Caco-2 (cell line): ENCODE results near the gene USP19. TPM values are rescaled to one million over a fixed set of nuclear protein-coding genes. Genes with fewer than 3 reads are reported as not detected.

ENCODE experiments used
- BruUV-seq: library from RNA; stranded (reverse); fragments of 400-500 nt; replicated peaks from 2 replicates; lab custom pipeline; 2021; lab: Mats Ljungman, UMichigan
- CTCF ChIA-PET: fragments of 300-600 bp; sonication (Branson Sonifier 250); formaldehyde crosslinking; loops from one replicate; lab custom pipeline; 2022; ENCODE audit warnings: antibody characterized with exemption; lab: Charles Lee
- POLR2A ChIA-PET: fragments of 300-600 bp; sonication (Branson Sonifier 250); formaldehyde crosslinking; loops from one replicate; lab custom pipeline; 2022; ENCODE audit warnings: antibody characterized with exemption; lab: Charles Lee
- DNase-seq, 2 experiments: peaks; one replicate each; pipeline versions ENCODE4 v3.0.0 to v3.0.0-alpha.2; 2020 to 2022
- H3K27me3 ChIP-seq: replicated peaks from 2 replicates; pipeline ENCODE4 v1.6.0; 2011; ENCODE audit warnings: low read length; ENCODE audit not compliant: control insufficient read depth, insufficient read depth
- H3K36me3 ChIP-seq: 2 replicates; pipeline ENCODE4 v1.5.1; 2011; ENCODE audit warnings: low read length; ENCODE audit not compliant: control insufficient read depth, insufficient read depth
- H3K4me1 ChIP-seq: fragments of 250-450 bp; sonication (Bioruptor Pico); 2 replicates; pipeline ENCODE4 v1.5.1; 2020; ENCODE audit warnings: mild to moderate bottlenecking
- H3K4me3 ChIP-seq: 2 replicates; pipeline ENCODE4 v1.5.1; 2011; ENCODE audit warnings: low read depth, mild to moderate bottlenecking, control low read depth, low read length
- H3K9me3 ChIP-seq: fragments of 250-450 bp; sonication (Bioruptor Pico); 2 replicates; pipeline ENCODE4 v1.5.1; 2020; ENCODE audit warnings: mild to moderate bottlenecking, moderate library complexity
- H3K27ac Mint-ChIP-seq: one replicate; pipeline ENCODE4 v1.8.0; 2022; ENCODE audit warnings: mixed read lengths; ENCODE audit not compliant: unreplicated experiment
- H3K27me3 Mint-ChIP-seq: one replicate; pipeline ENCODE4 v1.8.0; 2022; ENCODE audit warnings: mixed read lengths; ENCODE audit not compliant: insufficient read depth, unreplicated experiment
- H3K36me3 Mint-ChIP-seq: one replicate; pipeline ENCODE4 v1.8.0; 2022; ENCODE audit warnings: mild to moderate bottlenecking, mixed read lengths; ENCODE audit not compliant: insufficient read depth, unreplicated experiment
- H3K4me1 Mint-ChIP-seq: one replicate; pipeline ENCODE4 v1.8.0; 2022; ENCODE audit warnings: low read depth, mixed read lengths; ENCODE audit not compliant: unreplicated experiment
- H3K4me3 Mint-ChIP-seq: one replicate; pipeline ENCODE4 v1.8.0; 2022; ENCODE audit warnings: mild to moderate bottlenecking, moderate library complexity, mixed read lengths; ENCODE audit not compliant: unreplicated experiment
- H3K9me3 Mint-ChIP-seq: one replicate; pipeline ENCODE4 v1.8.0; 2022; ENCODE audit warnings: mixed read lengths; ENCODE audit not compliant: unreplicated experiment
- CTCF ChIP-seq, 2 experiments: fragments of 200-600 bp in 1 of 2; IDR thresholded peaks; 1 replicate in 1 of 2; 2 replicates in 1 of 2; pipeline versions ENCODE4 v1.5.1 to v1.8.0; 2011 to 2022; ENCODE audit warnings: antibody characterized with exemption in 1 of 2, control low read depth in 1 of 2, inconsistent platforms in 1 of 2, low read depth in 1 of 2, low read length in 1 of 2, mild to moderate bottlenecking in 1 of 2, moderate library complexity in 1 of 2; ENCODE audit not compliant: insufficient read depth in 1 of 2, severe bottlenecking in 1 of 2, unreplicated experiment in 1 of 2
- intact Hi-C: fragments of 100-400 bp; cut with micrococcal nuclease; formaldehyde crosslinking; loops from one replicate; pipeline ENCODE4 v1.10.0; 2022; ENCODE audit not compliant: unreplicated experiment
- total RNA-seq: library from RNA; stranded (reverse); gene quantifications from 2 replicates; pipeline ENCODE4 v1.2.3, GENCODE V29; 2022

Gene USP19
- total RNA-seq, 1 experiment from 2014 or later: 55.9 TPM

GRCh38 chr3:49098910-49099630 is 21.6 kb downstream of the USP19 start:
- Histone ChIP-seq H3K9me3 (no peaks in the 10 kb centered on the region), H3K27me3 (no peaks in the 10 kb centered on the region), H3K4me3 (no peak overlapping the region), H3K36me3 (peaks cover 7% of the 10 kb centered on the region), H3K4me1 (peaks cover 4% of the 10 kb centered on the region)
- CTCF ChIA-PET: no interaction called here
- Mint-ChIP-seq H3K4me3 (no peak overlapping the region), H3K27ac (no peak overlapping the region), H3K36me3 (peaks cover 71% of the 10 kb centered on the region), H3K9me3 (no peaks in the 10 kb centered on the region), H3K4me1 (no peaks in the 10 kb centered on the region), H3K27me3 (no peaks in the 10 kb centered on the region)
- POLR2A ChIA-PET: no interaction called here
- intact Hi-C loops: no loop called here
- DNase-seq: no peak
- no TSS peak for BruUV-seq
- no peak for TF ChIP-seq CTCF (IDR thresholded peaks at IDR 0.05; ENCODE audit: insufficient read depth in 1 of 2, low read depth in 1 of 2, low read length in 1 of 2, severe bottlenecking in 1 of 2, unreplicated experiment in 1 of 2)

GRCh38 chr3:49098429-49098828 is 22.2 kb downstream of the USP19 start:
- Histone ChIP-seq H3K4me3 (no peak overlapping the region), H3K27me3 (no peaks in the 10 kb centered on the region), H3K4me1 (peaks cover 4% of the 10 kb centered on the region), H3K36me3 (peaks cover 5% of the 10 kb centered on the region), H3K9me3 (no peaks in the 10 kb centered on the region)
- Mint-ChIP-seq H3K4me3 (no peak overlapping the region), H3K27me3 (no peaks in the 10 kb centered on the region), H3K9me3 (no peaks in the 10 kb centered on the region), H3K36me3 (peaks cover 71% of the 10 kb centered on the region), H3K4me1 (no peaks in the 10 kb centered on the region), H3K27ac (no peak overlapping the region)
- no TSS peak for BruUV-seq
- DNase-seq: no peak
- POLR2A ChIA-PET: no interaction called here
- CTCF ChIA-PET: no interaction called here
- TF ChIP-seq CTCF (IDR thresholded peaks at IDR 0.05; ENCODE audit: insufficient read depth in 1 of 2, low read depth in 1 of 2, low read length in 1 of 2, severe bottlenecking in 1 of 2, unreplicated experiment in 1 of 2): no peak
- intact Hi-C loops: no loop called here

GRCh38 chr3:49093853-49094767 is 26.5 kb downstream of the USP19 start, which contains the start of gene QRICH1:
Gene QRICH1 (minus strand): TSS chr3:49094071. CDS start chr3:49077017, 17,054 bp downstream.
- TF ChIP-seq CTCF (IDR thresholded peaks at IDR 0.05; ENCODE audit: insufficient read depth in 1 of 2, low read depth in 1 of 2, low read length in 1 of 2, severe bottlenecking in 1 of 2, unreplicated experiment in 1 of 2): peak; percentile 33 to 83

More at GRCh38 chr3:49093853-49094767, 26.5 kb downstream of the USP19 start, which contains the start of gene QRICH1:
- Mint-ChIP-seq H3K27me3 (no peaks in the 10 kb centered on the region), H3K4me3 (peak within 1 kb of the TSS; percentile 95), H3K27ac (peak within 1 kb of the TSS; percentile 99), H3K36me3 (peaks cover 65% of the 10 kb centered on the region), H3K9me3 (no peaks in the 10 kb centered on the region), H3K4me1 (no peaks in the 10 kb centered on the region)
- H3K27me3 ChIP-seq: no peaks in the 10 kb centered on the region
- peaks cover 4% of the 10 kb centered on the region for H3K4me1 ChIP-seq
- H3K4me3 ChIP-seq: peak within 1 kb of the TSS; percentile 67
- CTCF ChIA-PET: interaction anchor here (0.6 to 2.6 kb wide), 18 partner anchors 10 to 355 kb away, joined by 3 to 20 read pairs (median 4); partner anchors contain the start of genes IMPDH2, LAMB2, NDUFAF3 and QARS1
- POLR2A ChIA-PET: interaction anchor here (0.5 to 3.0 kb wide), 19 partner anchors 10 to 1960 kb away, joined by 3 to 44 read pairs (median 6); partner anchors contain the start of genes CELSR3, IMPDH2, LAMB2 and NDUFAF3
- no TSS peak for BruUV-seq
- intact Hi-C loops: loop anchor here (1.0 to 2.0 kb wide), 6 partner anchors 10 to 105 kb away; partner anchors contain the start of genes LAMB2, QARS1 and USP19
- peak; percentile 97 to 98 for DNase-seq
- no peaks in the 10 kb centered on the region for H3K9me3 ChIP-seq
- H3K36me3 ChIP-seq: no peaks in the 10 kb centered on the region; the same call in 1 of the 2 replicates
